GM10248 (cell line): ENCODE measurements around the gene CAPZA1.

Source experiments
- CTCF ChIA-PET: fragments of 300-600 bp; sonication (Branson Sonifier 250); formaldehyde crosslinking; extraction: SDS; loops from one replicate; lab custom pipeline; 2021; ENCODE audit warnings: antibody characterized with exemption; lab: Yijun Ruan, JAX
- POLR2A ChIA-PET: fragments of 350-650 bp; sonication (Branson Sonifier 250); formaldehyde crosslinking; extraction: SDS; loops from one replicate; lab custom pipeline; 2020; ENCODE audit warnings: antibody characterized with exemption; lab: Yijun Ruan, JAX
- DNase-seq: peaks from one replicate; pipeline ENCODE4 v3.0.0; 2012; ENCODE audit errors: extremely low spot score
- TF ChIP-seq, protein P1 (sequence below): IDR thresholded peaks from 2 replicates; pipeline ENCODE4 v1.5.1; 2012; ENCODE audit warnings: mild to moderate bottlenecking, low read depth; ENCODE audit errors: extremely low read depth, missing control alignments, control extremely low read depth

CAPZA1 gene

DNA sequence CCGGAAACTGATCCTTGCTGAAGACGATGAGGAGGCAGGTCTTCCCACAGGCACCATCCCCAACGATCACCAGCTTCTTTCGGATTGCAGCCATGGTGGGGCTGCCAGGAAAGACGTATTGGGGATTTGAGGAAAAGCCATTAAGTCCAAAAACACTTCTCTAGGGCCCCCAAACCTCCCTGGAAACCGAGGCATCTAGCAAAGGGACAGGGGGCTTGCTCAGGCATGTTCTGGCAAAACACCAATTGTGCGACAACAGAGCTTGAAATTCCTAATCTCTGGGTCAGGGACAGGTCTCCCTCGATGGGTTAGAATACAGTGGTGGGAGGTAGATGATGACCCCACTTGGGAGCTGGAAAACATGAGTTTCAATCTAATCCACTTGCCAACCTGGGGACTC is 84.1 kb downstream of the CAPZA1 start:
- TF ChIP-seq, protein P1, sequence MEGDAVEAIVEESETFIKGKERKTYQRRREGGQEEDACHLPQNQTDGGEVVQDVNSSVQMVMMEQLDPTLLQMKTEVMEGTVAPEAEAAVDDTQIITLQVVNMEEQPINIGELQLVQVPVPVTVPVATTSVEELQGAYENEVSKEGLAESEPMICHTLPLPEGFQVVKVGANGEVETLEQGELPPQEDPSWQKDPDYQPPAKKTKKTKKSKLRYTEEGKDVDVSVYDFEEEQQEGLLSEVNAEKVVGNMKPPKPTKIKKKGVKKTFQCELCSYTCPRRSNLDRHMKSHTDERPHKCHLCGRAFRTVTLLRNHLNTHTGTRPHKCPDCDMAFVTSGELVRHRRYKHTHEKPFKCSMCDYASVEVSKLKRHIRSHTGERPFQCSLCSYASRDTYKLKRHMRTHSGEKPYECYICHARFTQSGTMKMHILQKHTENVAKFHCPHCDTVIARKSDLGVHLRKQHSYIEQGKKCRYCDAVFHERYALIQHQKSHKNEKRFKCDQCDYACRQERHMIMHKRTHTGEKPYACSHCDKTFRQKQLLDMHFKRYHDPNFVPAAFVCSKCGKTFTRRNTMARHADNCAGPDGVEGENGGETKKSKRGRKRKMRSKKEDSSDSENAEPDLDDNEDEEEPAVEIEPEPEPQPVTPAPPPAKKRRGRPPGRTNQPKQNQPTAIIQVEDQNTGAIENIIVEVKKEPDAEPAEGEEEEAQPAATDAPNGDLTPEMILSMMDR = no peak
- CTCF ChIA-PET = interaction anchor here (0.8 to 2.8 kb wide), 13 partner anchors 10 to 347 kb away, joined by 3 to 18 read pairs (median 4); partner anchors contain the start of genes CTTNBP2NL and PPM1J
- DNase-seq = no peak
- POLR2A ChIA-PET = interaction anchor here (1.7 kb wide), 1 partner anchor 67 kb away, joined by 5 read pairs; no protein-coding TSS in a partner anchor

DNA sequence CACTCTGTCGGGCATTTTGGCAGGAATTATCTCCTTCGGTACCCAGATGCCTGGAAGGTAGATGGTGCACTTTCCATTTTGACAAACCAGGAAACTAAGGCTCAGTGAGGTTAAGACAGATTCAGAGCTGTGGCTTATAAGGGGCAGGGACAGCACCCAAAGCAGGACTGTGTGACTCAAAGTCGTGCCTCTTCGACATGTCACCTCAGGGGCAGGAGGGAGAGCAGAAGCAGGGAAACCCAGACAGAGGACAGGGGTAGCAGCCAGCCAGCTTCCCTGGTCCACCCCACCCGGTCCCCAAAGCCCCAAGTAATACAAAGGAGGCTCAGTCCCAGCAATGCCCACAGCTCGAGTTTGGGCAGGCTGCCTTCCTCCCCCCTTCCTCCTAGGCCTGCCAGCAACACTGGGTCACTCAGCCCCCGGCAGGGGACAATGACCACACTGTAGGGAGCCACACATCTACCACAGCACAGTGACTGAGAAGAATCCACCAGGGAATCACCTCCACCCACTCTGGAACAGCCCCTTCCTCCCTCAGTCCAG is 84.8 kb downstream of the CAPZA1 start:
- DNase-seq = no peak
- TF ChIP-seq, protein P1 = no peak
- CTCF ChIA-PET = interaction anchor here (0.8 to 2.8 kb wide), 16 partner anchors 9 to 368 kb away, joined by 3 to 18 read pairs (median 4); partner anchors contain the start of genes LRIG2, MOV10 and PPM1J
- POLR2A ChIA-PET = interaction anchor here (0.6 to 1.7 kb wide), 6 partner anchors 11 to 310 kb away, joined by 4 to 9 read pairs (median 5); partner anchors contain the start of genes CTTNBP2NL, MOV10 and PPM1J

DNA sequence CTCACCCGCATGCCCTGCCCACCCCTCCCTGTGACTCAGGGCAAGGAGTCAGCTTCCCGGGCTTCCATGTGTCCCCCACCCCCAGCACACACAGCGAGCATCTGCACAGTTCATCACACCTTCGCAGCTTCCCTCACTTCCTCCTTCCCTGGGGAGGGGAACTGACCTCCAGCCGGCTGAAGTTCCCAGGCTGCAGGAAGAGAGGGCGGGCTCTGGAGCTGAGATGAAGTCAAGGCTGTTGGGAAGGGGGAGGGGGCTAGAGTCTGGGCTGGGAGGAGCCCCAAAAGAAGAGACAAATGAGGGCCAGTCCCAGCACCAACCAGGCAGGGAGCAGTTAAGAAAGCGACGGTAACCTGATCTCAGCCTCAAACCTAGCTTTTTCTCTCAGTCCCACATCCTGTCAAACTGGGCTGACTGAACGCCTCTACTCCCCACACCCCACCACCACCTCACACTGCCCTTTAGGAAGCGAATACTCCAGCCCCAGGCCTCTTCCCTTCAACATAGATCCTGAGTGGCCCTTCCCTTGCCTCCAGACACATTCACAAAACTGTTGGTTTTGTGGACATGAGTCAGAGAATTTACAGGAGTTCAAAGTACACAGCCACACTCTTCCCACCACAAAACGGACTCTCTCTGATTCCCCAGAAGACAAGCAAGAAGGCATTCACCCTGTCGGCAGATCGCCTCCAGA is 85.4 kb downstream of the CAPZA1 start:
- ChIA-PET CTCF (interaction anchor here (0.9 to 2.8 kb wide), 12 partner anchors 9 to 368 kb away, joined by 3 to 18 read pairs (median 5); partner anchors contain the start of genes LRIG2, MOV10 and PPM1J), POLR2A (interaction anchor here (0.6 to 1.7 kb wide), 6 partner anchors 10 to 311 kb away, joined by 4 to 9 read pairs (median 5); partner anchors contain the start of genes CTTNBP2NL, MOV10 and PPM1J)
- DNase-seq = peak; percentile 87
- TF ChIP-seq, protein P1 = no peak

DNA sequence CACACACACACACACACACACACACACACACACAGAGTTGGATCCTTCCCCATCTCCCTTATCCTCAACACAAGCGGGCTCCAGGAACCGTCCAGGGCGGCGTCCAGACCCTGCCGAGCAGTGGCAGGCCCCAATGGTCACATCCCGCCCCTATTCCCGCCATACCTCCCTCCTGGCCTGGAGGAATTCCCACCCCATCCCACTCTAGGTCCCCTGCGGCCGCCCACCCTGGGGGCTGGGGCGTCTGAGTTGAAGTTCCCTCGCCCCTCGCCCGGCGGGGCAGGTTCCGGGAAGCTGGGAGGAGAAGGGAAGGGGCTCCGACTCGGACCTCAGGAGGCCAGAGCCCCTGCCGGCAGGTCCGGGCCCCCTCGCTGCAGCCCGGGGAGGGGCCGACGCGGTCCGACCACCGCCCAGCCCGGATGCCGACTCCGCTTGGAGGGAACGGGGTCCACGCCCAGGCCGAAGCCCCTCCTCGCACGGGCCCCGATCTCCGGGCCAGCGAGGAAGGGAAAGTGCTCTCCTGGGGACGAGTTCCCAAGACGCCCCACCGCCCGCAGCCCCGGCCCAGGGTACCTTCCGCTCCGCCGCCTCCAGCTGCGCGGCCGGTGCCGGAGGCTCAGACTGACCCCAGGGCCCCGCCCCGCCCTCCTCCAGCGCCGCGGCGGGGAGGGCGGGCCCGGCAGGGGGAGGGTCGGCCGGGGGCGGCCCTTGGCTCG is 87.0 kb downstream of the CAPZA1 start, which contains the start of gene RHOC:
TSS of gene RHOC (minus strand) at position 623 of the 716 bp plus-strand sequence. CDS start 3,328 bp downstream, outside the sequence.
- peak; percentile 90 for DNase-seq
- ChIA-PET CTCF (interaction anchor here (0.6 to 7.1 kb wide), 7 partner anchors 11 to 337 kb away, joined by 3 to 105 read pairs (median 9); partner anchors contain the start of genes CTTNBP2NL and PPM1J), POLR2A (no interaction called here)
- TF ChIP-seq, protein P1 = no peak

DNA sequence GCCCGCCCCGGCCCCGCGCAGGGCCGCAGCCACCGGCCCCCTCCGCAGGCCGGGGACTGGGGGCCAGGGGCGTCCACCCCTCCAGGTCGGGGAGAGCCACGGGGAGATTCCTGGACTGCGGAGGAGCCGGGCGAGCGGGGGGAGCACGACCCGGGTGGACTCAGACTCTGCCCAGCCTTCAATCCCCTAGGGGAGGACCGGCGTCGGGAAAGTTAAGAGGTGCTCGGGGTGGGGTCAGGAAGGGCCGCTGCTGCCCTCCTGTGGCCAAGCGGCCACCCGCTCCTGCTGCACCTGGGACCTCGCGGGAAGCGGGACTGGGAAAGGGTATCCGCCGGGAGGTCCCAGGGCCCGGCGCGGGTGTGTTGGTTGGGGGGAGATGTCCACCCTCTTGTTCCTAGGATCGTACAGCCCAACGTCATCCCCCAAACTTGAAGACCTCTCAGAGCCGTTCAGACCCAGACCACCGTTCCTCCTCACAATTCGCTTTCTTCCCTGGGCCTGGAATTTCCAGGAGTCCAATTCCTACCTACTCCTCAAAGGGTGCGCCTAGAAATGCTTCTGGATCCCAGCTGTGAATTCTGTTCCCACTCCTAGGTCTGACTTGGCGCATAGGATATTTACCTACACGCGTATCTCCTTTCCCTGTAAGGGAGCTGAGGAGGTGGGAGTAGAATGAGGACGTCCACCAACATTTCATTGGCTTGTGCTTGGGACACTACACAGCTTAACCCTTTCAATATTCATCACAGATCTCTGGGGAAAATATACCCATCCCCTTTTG is 87.8 kb downstream of the CAPZA1 start:
- peak; percentile 84 for DNase-seq
- ChIA-PET CTCF (interaction anchor here (0.8 to 7.1 kb wide), 20 partner anchors 8 to 365 kb away, joined by 3 to 105 read pairs (median 6); partner anchors contain the start of genes CTTNBP2NL, LRIG2 and PPM1J), POLR2A (no interaction called here)
- TF ChIP-seq, protein P1 = peak; percentile 96
